Measurements from ENCODE around the gene BPI. TPM values are rescaled to one million over a fixed set of nuclear protein-coding genes. Genes with fewer than 3 reads are reported as not detected.

Gene BPI
- polyA plus RNA-seq, 1 of the 3 experiments (the other 2 are of a cell fraction), result not detected

DNA sequence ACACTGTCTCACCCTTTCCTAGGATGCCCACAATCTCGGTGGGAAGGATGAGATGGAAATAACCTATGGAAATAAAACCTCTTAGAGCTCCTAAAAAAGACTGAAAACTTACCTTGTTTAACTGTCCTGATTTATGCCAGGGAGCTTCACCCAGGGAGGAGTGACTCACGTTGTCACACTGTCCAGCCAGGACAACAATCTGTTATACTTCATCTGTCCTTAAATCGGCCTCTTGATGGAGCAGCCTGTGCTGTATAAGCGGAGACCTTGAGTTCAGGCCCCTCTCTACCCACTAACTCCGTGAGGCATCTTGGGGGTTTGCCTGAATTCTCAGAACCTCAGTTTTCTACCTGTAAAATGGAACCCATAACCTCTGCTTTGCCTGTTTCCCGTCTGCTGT lies 34.2 kb upstream of the BPI start (continued):
- TF ChIP-seq, protein P1, sequence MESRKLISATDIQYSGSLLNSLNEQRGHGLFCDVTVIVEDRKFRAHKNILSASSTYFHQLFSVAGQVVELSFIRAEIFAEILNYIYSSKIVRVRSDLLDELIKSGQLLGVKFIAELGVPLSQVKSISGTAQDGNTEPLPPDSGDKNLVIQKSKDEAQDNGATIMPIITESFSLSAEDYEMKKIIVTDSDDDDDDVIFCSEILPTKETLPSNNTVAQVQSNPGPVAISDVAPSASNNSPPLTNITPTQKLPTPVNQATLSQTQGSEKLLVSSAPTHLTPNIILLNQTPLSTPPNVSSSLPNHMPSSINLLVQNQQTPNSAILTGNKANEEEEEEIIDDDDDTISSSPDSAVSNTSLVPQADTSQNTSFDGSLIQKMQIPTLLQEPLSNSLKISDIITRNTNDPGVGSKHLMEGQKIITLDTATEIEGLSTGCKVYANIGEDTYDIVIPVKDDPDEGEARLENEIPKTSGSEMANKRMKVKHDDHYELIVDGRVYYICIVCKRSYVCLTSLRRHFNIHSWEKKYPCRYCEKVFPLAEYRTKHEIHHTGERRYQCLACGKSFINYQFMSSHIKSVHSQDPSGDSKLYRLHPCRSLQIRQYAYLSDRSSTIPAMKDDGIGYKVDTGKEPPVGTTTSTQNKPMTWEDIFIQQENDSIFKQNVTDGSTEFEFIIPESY (IDR thresholded peaks at IDR 0.05; ENCODE audit: borderline replicate concordance, low read depth), result no peak

DNA sequence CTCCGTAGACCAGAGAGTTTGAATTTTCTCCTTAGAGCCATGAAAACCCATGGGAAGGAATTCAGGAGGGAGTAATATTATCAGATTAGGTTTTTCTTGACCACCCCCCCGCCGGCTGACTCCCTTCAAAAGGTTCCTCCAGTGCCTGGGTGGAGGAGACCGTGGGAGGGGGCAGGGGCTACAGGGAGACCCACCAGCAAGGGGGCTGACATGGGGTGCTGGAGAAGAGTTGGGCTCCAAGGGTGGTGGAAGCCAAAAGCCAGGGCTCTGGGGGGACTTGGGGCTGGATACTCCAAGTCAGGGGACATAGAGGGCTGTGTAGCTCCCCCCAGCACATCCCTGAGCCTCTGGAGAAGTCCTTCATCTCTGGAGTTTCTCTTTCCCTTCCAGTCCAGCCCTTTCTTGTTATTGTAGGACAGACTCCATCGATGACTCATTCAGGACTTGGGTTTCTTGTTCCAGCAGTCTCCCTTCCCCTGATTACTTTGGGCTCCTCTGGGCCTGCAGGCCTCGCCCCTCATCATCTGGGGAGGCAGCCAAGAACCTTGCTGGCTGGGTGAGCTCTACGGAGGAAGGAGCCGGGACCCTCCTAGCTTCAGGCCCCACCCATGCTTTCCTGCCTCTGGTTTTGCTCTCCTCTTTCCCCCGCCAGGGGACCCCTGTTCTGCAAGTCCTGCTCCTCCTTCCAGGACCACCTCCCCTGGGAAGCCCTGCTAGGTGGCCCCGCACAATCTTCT lies 32.9 kb upstream of the BPI start:
- WGBS (ENCODE audit: low lambda C conversion rate), result 61% methylated on average over 10 of the region's 10 CpGs
- Histone ChIP-seq H3K9me3 (no peaks in the 10 kb centered on the region), H3K4me1 (ENCODE audit: control insufficient read depth in 1 of 2, insufficient read depth in 2 of 2, low read depth in 1 of 2, low read length in 1 of 2) (peaks cover 0 to 24% of the 10 kb centered on the region in 2 experiments; a peak in 2 of 4 replicates), H3K4me2 (peak overlapping the region; percentile 73), H3K9ac (peak overlapping the region; percentile 40; the same call in 1 of the 2 replicates), H3K79me2 (ENCODE audit: insufficient read depth) (no peaks in the 10 kb centered on the region), H3K27me3 (ENCODE audit: insufficient read depth) (no peaks in the 10 kb centered on the region), H2AFZ (ENCODE audit: low read depth) (peak overlapping the region; percentile 42; the same call in 1 of the 2 replicates), H3K4me3 (ENCODE audit: low read depth in 2 of 2, low read length in 1 of 2) (peak overlapping the region in 1 of 2 experiments; percentile 39; a peak in 1 of 4 replicates), H3F3A (replicated peaks; ENCODE audit: insufficient read depth) (peaks cover 32% of the 10 kb centered on the region), H3K36me3 (replicated peaks in 1 of 2; ENCODE audit: control insufficient read depth in 1 of 2, insufficient read depth in 2 of 2, low read length in 1 of 2) (no peaks in the 10 kb centered on the region), H4K20me1 (ENCODE audit: insufficient read depth) (no peaks in the 10 kb centered on the region), H3K9me2 (no peaks in the 10 kb centered on the region), H3K27ac (ENCODE audit: low read depth in 2 of 2, low read length in 1 of 2) (peak overlapping the region in 1 of 2 experiments; percentile 80; a peak in 2 of 4 replicates)
- DNase-seq, result no peak
- ChIA-PET POLR2A (no interaction called here), CTCF (no interaction called here)
- no peak for TF ChIP-seq GATA2 (CRISPR knock-in tag; IDR thresholded peaks at IDR 0.05)
- no peak for TF ChIP-seq MEF2A (IDR thresholded peaks at IDR 0.05; ENCODE audit: borderline replicate concordance, low read depth)
- TF ChIP-seq, protein P2, sequence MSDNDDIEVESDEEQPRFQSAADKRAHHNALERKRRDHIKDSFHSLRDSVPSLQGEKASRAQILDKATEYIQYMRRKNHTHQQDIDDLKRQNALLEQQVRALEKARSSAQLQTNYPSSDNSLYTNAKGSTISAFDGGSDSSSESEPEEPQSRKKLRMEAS (IDR thresholded peaks at IDR 0.05; ENCODE audit: low read depth), result peak; percentile 48; the same call in 1 of the 2 replicates
- peak in 1 of 2 experiments; percentile 56; a peak in 1 of 4 replicates for TF ChIP-seq EP300 (IDR thresholded peaks at IDR 0.05; ENCODE audit: borderline replicate concordance in 1 of 2, low read depth in 1 of 2, low read length in 1 of 2)
- no peak for TF ChIP-seq FOXJ3 (CRISPR knock-in tag; IDR thresholded peaks at IDR 0.05)
- TF ChIP-seq RAD21 (IDR thresholded peaks at IDR 0.05; ENCODE audit: low read length), result no peak
- peak; percentile 41; the same call in 1 of the 2 replicates for TF ChIP-seq POLR2AphosphoS5 (IDR thresholded peaks at IDR 0.05; ENCODE audit: low read depth, low read length)
- TF ChIP-seq, protein P3, sequence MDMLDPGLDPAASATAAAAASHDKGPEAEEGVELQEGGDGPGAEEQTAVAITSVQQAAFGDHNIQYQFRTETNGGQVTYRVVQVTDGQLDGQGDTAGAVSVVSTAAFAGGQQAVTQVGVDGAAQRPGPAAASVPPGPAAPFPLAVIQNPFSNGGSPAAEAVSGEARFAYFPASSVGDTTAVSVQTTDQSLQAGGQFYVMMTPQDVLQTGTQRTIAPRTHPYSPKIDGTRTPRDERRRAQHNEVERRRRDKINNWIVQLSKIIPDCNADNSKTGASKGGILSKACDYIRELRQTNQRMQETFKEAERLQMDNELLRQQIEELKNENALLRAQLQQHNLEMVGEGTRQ (IDR thresholded peaks at IDR 0.05; ENCODE audit: borderline replicate concordance, low read depth, low read length), result no peak
- TF ChIP-seq TAF1 (IDR thresholded peaks at IDR 0.05; ENCODE audit: borderline replicate concordance, low read depth, low read length), result no peak
- no peak for TF ChIP-seq RCOR1 (IDR thresholded peaks at IDR 0.05; ENCODE audit: low read length)
- TF ChIP-seq ELF1 (IDR thresholded peaks at IDR 0.05), result no peak
- TF ChIP-seq EZH2phosphoT487 (IDR thresholded peaks at IDR 0.05; ENCODE audit: borderline replicate concordance, low read depth), result no peak
- TF ChIP-seq YY1 (IDR thresholded peaks at IDR 0.05; ENCODE audit: low read depth), result no peak
- TF ChIP-seq, protein P4, sequence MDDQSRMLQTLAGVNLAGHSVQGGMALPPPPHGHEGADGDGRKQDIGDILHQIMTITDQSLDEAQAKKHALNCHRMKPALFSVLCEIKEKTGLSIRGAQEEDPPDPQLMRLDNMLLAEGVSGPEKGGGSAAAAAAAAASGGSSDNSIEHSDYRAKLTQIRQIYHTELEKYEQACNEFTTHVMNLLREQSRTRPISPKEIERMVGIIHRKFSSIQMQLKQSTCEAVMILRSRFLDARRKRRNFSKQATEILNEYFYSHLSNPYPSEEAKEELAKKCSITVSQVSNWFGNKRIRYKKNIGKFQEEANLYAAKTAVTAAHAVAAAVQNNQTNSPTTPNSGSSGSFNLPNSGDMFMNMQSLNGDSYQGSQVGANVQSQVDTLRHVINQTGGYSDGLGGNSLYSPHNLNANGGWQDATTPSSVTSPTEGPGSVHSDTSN (IDR thresholded peaks at IDR 0.05), result peak; percentile 51; the same call in 1 of the 2 replicates
- TF ChIP-seq, protein P5, sequence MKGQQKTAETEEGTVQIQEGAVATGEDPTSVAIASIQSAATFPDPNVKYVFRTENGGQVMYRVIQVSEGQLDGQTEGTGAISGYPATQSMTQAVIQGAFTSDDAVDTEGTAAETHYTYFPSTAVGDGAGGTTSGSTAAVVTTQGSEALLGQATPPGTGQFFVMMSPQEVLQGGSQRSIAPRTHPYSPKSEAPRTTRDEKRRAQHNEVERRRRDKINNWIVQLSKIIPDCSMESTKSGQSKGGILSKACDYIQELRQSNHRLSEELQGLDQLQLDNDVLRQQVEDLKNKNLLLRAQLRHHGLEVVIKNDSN (IDR thresholded peaks at IDR 0.05; ENCODE audit: borderline replicate concordance, low read depth), result peak; percentile 18; the same call in 1 of the 2 replicates
- TF ChIP-seq TCF12 (IDR thresholded peaks at IDR 0.05), result peak; percentile 83
- TF ChIP-seq GABPA (IDR thresholded peaks at IDR 0.05; ENCODE audit: low read depth), result no peak
- peak; percentile 86 for TF ChIP-seq JUND (IDR thresholded peaks at IDR 0.05)
- TF ChIP-seq NFIC (IDR thresholded peaks at IDR 0.05; ENCODE audit: borderline replicate concordance), result peak; percentile 86
- no peak for TF ChIP-seq CHD2 (IDR thresholded peaks at IDR 0.05; ENCODE audit: low read length, partially characterized antibody)
- TF ChIP-seq, protein P1 (IDR thresholded peaks at IDR 0.05; ENCODE audit: borderline replicate concordance, low read depth), result no peak
- TF ChIP-seq SMC3 (IDR thresholded peaks at IDR 0.05; ENCODE audit: low read depth, low read length), result no peak
- peak; percentile 89 for TF ChIP-seq FOSL2 (IDR thresholded peaks at IDR 0.05; ENCODE audit: borderline replicate concordance, low read depth)

Data from SK-N-SH (cell line).